ENCODE measurements around the gene PNKP. TPM values are rescaled to one million over a fixed set of nuclear protein-coding genes. Genes with fewer than 3 reads are reported as not detected.

PNKP gene
- total and polyA plus RNA-seq, 9 of the 15 experiments (the other 6 are each of a cell fraction or from before 2014, with no cell fraction given) = 2.8 to 85.4 (median 25.3) TPM

DNA sequence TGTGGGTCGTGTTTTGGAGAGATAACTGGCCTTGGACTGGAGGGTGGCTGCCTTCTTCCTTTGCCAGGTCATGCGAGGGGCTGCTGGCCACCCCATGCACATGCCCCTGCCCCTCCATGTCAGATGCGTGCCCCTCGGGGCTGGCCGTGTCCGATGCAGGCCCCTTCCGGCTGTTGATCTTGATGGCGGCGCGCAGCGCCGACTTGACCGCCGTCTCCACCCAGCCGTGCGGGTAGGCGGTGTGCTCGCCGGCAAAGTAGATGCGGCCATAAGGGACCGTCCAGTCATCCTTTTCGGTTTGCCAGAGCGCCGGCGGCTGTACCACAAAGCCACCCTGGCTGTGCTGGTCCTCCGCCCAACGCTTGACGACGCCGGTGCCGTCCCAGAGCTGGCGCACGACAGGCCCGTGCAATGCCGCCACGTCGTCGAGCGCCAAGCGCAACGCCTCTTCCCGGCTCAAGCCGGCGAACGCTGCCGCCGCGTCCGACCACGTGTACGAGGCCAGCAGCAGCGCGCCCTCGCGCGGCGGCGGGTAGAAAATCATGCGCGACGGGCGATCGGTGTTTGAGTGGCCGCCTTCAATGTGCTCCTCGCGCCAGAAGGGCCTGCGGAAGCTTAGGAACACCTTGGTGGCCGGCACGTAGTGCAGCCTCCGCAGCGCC, 22.4 kb upstream of the PNKP start (continued):
- peak; percentile 73; the same call in 1 of the 2 replicates for TF ChIP-seq DMBX1 (CRISPR knock-in tag; IDR thresholded peaks at IDR 0.05; ENCODE audit: borderline replicate concordance)
- TF ChIP-seq ILK (tag; IDR thresholded peaks at IDR 0.05; ENCODE audit: borderline replicate concordance, low read depth) = no peak
- 0 out of 2 replicates have a peak, but pooled peaks have one; percentile 69 for TF ChIP-seq IRF2 (CRISPR knock-in tag; IDR thresholded peaks at IDR 0.05)
- TF ChIP-seq, protein P1, sequence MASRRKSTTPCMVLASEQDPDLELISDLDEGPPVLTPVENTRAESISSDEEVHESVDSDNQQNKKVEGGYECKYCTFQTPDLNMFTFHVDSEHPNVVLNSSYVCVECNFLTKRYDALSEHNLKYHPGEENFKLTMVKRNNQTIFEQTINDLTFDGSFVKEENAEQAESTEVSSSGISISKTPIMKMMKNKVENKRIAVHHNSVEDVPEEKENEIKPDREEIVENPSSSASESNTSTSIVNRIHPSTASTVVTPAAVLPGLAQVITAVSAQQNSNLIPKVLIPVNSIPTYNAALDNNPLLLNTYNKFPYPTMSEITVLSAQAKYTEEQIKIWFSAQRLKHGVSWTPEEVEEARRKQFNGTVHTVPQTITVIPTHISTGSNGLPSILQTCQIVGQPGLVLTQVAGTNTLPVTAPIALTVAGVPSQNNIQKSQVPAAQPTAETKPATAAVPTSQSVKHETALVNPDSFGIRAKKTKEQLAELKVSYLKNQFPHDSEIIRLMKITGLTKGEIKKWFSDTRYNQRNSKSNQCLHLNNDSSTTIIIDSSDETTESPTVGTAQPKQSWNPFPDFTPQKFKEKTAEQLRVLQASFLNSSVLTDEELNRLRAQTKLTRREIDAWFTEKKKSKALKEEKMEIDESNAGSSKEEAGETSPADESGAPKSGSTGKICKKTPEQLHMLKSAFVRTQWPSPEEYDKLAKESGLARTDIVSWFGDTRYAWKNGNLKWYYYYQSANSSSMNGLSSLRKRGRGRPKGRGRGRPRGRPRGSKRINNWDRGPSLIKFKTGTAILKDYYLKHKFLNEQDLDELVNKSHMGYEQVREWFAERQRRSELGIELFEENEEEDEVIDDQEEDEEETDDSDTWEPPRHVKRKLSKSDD (conservative IDR thresholded peaks at IDR 0.05; ENCODE audit: low read length) = 0 out of 2 replicates have a peak, but pooled peaks have one; percentile 56
- TF ChIP-seq POLR2A (conservative IDR thresholded peaks at IDR 0.05) = peak; percentile 63
- TF ChIP-seq, protein P2, sequence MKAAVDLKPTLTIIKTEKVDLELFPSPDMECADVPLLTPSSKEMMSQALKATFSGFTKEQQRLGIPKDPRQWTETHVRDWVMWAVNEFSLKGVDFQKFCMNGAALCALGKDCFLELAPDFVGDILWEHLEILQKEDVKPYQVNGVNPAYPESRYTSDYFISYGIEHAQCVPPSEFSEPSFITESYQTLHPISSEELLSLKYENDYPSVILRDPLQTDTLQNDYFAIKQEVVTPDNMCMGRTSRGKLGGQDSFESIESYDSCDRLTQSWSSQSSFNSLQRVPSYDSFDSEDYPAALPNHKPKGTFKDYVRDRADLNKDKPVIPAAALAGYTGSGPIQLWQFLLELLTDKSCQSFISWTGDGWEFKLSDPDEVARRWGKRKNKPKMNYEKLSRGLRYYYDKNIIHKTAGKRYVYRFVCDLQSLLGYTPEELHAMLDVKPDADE (conservative IDR thresholded peaks at IDR 0.05; ENCODE audit: control insufficient read depth, low read depth, low read length) = peak; percentile 78
- peak; percentile 99 for TF ChIP-seq SP1 (CRISPR knock-in tag; IDR thresholded peaks at IDR 0.05)
- TF ChIP-seq, protein P3, sequence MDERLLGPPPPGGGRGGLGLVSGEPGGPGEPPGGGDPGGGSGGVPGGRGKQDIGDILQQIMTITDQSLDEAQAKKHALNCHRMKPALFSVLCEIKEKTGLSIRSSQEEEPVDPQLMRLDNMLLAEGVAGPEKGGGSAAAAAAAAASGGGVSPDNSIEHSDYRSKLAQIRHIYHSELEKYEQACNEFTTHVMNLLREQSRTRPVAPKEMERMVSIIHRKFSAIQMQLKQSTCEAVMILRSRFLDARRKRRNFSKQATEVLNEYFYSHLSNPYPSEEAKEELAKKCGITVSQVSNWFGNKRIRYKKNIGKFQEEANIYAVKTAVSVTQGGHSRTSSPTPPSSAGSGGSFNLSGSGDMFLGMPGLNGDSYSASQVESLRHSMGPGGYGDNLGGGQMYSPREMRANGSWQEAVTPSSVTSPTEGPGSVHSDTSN (CRISPR knock-in tag; IDR thresholded peaks at IDR 0.05; ENCODE audit: low read depth) = no peak; the same call in 1 of the 2 replicates
- TF ChIP-seq, protein P3 (tag; conservative IDR thresholded peaks at IDR 0.05; ENCODE audit: low read depth) = no peak
- TF ChIP-seq MXI1 (IDR thresholded peaks at IDR 0.05; ENCODE audit: low read depth, low read length) = peak; percentile 77
- peak; percentile 90 for TF ChIP-seq NBN (IDR thresholded peaks at IDR 0.05; ENCODE audit: low read depth)
- TF ChIP-seq KLF6 (CRISPR knock-in tag; IDR thresholded peaks at IDR 0.05; ENCODE audit: borderline replicate concordance) = peak; percentile 44; the same call in 1 of the 2 replicates
- TF ChIP-seq, protein P4, sequence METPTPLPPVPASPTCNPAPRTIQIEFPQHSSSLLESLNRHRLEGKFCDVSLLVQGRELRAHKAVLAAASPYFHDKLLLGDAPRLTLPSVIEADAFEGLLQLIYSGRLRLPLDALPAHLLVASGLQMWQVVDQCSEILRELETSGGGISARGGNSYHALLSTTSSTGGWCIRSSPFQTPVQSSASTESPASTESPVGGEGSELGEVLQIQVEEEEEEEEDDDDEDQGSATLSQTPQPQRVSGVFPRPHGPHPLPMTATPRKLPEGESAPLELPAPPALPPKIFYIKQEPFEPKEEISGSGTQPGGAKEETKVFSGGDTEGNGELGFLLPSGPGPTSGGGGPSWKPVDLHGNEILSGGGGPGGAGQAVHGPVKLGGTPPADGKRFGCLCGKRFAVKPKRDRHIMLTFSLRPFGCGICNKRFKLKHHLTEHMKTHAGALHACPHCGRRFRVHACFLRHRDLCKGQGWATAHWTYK (CRISPR knock-in tag; IDR thresholded peaks at IDR 0.05) = peak; percentile 46; the same call in 1 of the 2 replicates
- 0 out of 2 replicates have a peak, but pooled peaks have one; percentile 46 for TF ChIP-seq LEF1 (IDR thresholded peaks at IDR 0.05)
- 0 out of 2 replicates have a peak, but pooled peaks have one; percentile 50 for TF ChIP-seq BRD4 (IDR thresholded peaks at IDR 0.05)
- no peak for TF ChIP-seq CC2D1A (IDR thresholded peaks at IDR 0.05)
- TF ChIP-seq YY1 (IDR thresholded peaks at IDR 0.05; ENCODE audit: borderline replicate concordance in 1 of 3, control insufficient read depth in 1 of 3, extremely low read depth in 1 of 3, insufficient read depth in 3 of 3, insufficient read length in 1 of 3, insufficient replicate concordance in 2 of 3, low read depth in 1 of 3, low read length in 2 of 3) = peak in 2 of 3 experiments; percentile 20 to 64
- TF ChIP-seq BDP1 (IDR thresholded peaks at IDR 0.05; ENCODE audit: insufficient read depth, insufficient read length) = no peak
